Lower lobe of right lung (tissue), 2 donors: Measurements from ENCODE around the gene GMDS. TPM values are rescaled to one million over a fixed set of nuclear protein-coding genes. Genes with fewer than 3 reads are reported as not detected.
"Not testable (repeated sequence)": the region's sequence is repeated elsewhere in the genome, so short reads cannot be mapped to it uniquely, and the experiment has no call there.

Experiments used
- ATAC-seq, 2 donors: fragments of 200-7000 bp; cut with Tn5 transposase; one replicate each; pipeline ENCODE4 v1.9.1; 2020 to 2022; ENCODE audit warnings: mild to moderate bottlenecking in 2 of 2, moderate library complexity in 2 of 2
- DNase-seq: peaks from one replicate; pipeline ENCODE4 v3.0.0-alpha.2; 2020
- H3K27ac ChIP-seq: fragments of 200-600 bp; one replicate; pipeline ENCODE4 v1.8.0; 2022
- H3K27me3 ChIP-seq: fragments of 200-600 bp; one replicate; pipeline ENCODE4 v1.8.0; 2022; ENCODE audit warnings: low read depth
- H3K36me3 ChIP-seq: fragments of 200-600 bp; one replicate; pipeline ENCODE4 v1.8.0; 2022; ENCODE audit warnings: mild to moderate bottlenecking
- H3K4me1 ChIP-seq: fragments of 200-600 bp; one replicate; pipeline ENCODE4 v1.8.0; 2022
- H3K4me3 ChIP-seq: fragments of 200-600 bp; one replicate; pipeline ENCODE4 v1.8.0; 2022; ENCODE audit warnings: mild to moderate bottlenecking
- H3K9me3 ChIP-seq: fragments of 200-600 bp; one replicate; pipeline ENCODE4 v1.8.0; 2022
- intact Hi-C: fragments of 100-400 bp; cut with DNase I; formaldehyde crosslinking; loops from one replicate; pipeline ENCODE4 v1.11.0; 2022
- total RNA-seq: library from RNA; stranded (reverse); fragmentation: NEBNext Ultra II Directional; extraction: Animal tissue kit (Norgen Biotek cat#: 25700); gene quantifications from one replicate; pipeline ENCODE4 v1.2.1, GENCODE V29; 2021
- TF ChIP-seq, protein P1 (sequence below): fragments of 200-600 bp; IDR thresholded peaks from one replicate; pipeline ENCODE4 v1.8.0; 2022; ENCODE audit warnings: antibody characterized with exemption, mild to moderate bottlenecking
- donor health status: DM: no; HTN: yes; CAD: no; lungs with severe emphysema.

GMDS gene
- total RNA-seq, 1 donor from 2014 or later, result 12.7 TPM

DNA sequence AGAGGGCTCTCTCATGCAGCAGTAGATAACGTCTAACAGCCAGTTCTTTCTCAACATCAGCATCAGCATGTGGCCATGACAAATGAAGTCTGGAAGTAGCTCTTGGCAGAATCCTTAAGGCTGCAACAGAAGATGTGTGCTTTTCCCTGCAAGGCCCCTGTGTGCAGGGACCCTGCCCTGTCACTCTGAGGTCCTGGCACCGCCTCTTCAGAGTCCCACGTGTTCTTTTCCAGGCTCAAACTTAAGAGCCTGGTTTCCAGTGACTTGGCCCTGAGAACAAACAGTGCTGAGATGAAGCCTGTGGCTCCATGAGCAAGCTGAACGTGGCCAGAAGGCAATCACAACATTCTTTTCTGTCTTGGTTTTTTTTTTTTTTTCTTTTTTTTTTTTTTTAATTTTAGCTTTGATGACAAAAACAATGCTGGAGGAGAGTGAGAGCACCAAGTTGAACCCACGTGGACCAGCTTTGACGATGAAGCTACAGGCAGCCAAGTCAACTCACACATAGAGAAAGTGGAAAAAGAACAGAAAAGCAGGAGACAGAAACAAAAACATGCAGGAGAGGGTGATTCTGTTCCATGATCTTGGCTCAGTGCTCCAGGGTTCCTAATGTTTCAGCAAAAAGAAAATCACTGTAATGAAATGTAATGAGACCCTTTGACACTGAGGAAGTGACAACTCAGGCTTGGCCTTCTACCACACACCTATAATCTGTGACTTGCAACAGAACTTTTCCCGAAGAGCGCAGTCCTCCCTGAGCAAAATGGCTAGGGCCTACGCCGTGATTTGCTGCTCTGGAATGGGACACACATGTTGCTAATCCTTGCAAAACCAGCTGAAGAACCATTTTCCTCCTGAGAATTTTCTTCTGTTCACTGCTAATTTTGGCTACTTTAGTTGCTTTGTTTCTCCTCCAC lies 549.6 kb downstream of the GMDS start:
- no peak overlapping the region for H3K27ac ChIP-seq
- no peaks in the 10 kb centered on the region for H3K4me1 ChIP-seq
- DNase-seq (no peak), ATAC-seq (no peak)
- H3K9me3 ChIP-seq, result no peaks in the 10 kb centered on the region
- H3K36me3 ChIP-seq, result no peaks in the 10 kb centered on the region
- TF ChIP-seq, protein P1, sequence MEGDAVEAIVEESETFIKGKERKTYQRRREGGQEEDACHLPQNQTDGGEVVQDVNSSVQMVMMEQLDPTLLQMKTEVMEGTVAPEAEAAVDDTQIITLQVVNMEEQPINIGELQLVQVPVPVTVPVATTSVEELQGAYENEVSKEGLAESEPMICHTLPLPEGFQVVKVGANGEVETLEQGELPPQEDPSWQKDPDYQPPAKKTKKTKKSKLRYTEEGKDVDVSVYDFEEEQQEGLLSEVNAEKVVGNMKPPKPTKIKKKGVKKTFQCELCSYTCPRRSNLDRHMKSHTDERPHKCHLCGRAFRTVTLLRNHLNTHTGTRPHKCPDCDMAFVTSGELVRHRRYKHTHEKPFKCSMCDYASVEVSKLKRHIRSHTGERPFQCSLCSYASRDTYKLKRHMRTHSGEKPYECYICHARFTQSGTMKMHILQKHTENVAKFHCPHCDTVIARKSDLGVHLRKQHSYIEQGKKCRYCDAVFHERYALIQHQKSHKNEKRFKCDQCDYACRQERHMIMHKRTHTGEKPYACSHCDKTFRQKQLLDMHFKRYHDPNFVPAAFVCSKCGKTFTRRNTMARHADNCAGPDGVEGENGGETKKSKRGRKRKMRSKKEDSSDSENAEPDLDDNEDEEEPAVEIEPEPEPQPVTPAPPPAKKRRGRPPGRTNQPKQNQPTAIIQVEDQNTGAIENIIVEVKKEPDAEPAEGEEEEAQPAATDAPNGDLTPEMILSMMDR, result no peak
- intact Hi-C loops, result no loop called here
- no peaks in the 10 kb centered on the region for H3K27me3 ChIP-seq
- H3K4me3 ChIP-seq, result no peak overlapping the region

DNA sequence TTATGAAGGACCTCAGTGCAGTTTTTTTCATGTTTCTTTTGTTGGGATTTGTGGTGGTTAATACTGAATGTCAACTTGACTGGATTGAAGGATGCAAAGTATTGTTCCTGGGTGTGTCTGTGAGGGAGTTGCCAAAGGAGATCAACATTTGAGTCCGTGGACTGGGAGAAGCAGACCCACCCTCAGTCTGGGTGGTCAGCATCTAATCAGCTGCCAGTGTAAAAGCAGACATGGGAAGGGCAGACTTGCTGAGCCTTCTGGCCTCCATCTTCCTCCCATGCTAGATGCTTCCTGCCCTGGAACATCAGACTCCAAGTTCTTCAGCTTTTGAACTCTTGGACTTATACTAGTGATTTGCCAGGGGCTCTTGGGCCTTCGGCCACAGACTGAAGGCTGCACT lies 553.6 kb downstream of the GMDS start:
- H3K36me3 ChIP-seq, ATAC-seq, intact Hi-C loops, H3K27ac ChIP-seq, H3K4me1 ChIP-seq, DNase-seq, H3K4me3 ChIP-seq, H3K9me3 ChIP-seq, H3K27me3 ChIP-seq: not testable (repeated sequence)

DNA sequence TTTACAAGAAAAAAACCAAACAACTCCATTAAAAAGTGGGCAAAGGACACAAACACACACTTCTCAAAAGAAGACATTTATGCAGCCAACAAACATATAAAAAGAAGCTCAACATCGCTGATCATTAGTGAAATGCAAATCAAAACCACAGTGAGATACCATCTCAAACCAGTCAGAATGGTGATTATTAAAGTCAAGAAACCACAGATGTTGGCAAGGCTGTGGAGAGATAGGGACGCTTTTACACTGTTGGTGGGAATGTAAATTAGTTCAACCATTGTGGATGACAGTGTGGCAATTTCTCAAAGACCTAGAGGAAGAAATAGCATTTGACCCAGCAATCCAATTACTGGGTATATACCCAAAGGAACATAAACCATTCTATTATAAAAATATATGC lies 554.7 kb downstream of the GMDS start:
- H3K4me3 ChIP-seq, ATAC-seq, H3K27ac ChIP-seq, H3K27me3 ChIP-seq, DNase-seq, H3K36me3 ChIP-seq, H3K9me3 ChIP-seq, intact Hi-C loops: not testable (repeated sequence)
- H3K4me1 ChIP-seq, result peaks cover 11% of the 10 kb centered on the region

DNA sequence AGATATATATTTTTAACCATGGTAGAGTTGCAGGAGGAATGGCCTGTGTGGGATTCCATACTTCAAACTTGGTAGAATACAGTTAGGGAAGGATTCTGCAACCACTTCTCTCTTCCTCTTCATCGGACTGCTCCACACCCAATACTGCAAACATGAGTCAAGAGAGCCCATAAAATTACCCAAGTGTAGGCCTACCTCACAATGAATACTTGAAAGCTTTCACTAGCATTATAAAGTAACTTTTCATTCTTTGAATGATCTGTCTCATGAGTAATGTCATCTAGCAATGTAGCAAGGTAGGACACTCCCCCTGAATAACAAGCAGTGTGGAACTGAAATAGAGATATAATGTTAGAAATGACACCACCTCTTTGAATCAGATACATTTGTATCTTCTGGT lies 556.3 kb downstream of the GMDS start:
- intact Hi-C loops, result no loop called here
- H3K4me3 ChIP-seq, result no peak overlapping the region
- peak in 1 of 2 donors; percentile 61 for ATAC-seq

DNA sequence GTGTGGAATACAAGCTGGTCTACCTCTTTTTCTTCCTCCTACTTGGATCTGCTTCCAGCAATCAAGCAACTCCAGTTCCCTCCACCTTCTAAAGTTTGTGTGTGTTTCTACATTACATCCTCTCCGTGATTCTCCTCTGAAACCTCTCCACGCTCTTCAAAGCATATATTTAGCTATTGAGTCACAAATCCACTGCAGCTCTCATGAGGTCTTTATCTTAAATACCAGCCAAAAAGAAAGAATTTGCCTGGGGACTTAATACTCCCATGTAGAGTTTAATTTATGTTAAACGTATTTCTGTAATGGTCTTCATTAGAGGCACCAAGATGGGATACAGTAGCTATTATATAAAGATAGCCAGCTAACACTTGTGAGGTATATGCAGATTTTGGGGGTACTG lies 557.0 kb downstream of the GMDS start:
- no peak for ATAC-seq
- no peak overlapping the region for H3K27ac ChIP-seq
- intact Hi-C loops, result no loop called here

More for the DNA sequence above, 556.3 kb downstream of the GMDS start:
- no peaks in the 10 kb centered on the region for H3K27me3 ChIP-seq
- DNase-seq, result no peak
- no peaks in the 10 kb centered on the region for H3K9me3 ChIP-seq
- TF ChIP-seq, protein P1, result no peak
- peaks cover 11% of the 10 kb centered on the region for H3K4me1 ChIP-seq
- H3K36me3 ChIP-seq, result no peaks in the 10 kb centered on the region
- H3K27ac ChIP-seq, result no peak overlapping the region

DNA sequence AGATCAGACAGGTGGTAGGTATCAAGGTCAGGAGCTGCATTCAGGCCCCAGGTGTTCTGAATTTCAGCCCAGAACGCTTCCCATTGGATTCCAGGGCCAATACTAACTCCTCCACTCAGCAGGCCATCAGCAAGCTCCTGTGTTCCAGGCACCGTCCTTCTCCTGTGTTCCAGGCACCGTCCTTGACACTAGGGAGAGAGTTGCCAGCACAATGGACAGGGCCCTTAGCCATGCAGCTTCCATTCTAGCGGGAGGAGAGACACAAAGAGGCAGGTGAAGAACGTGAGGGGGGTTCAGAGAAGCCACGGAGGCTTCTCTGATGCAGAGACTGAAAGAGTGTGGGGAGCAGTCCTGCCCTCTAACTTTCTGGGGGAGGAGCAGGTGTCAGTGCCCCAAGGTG lies 558.0 kb downstream of the GMDS start:
- Histone ChIP-seq H3K27me3 (no peaks in the 10 kb centered on the region), H3K27ac (no peak overlapping the region), H3K4me1 (peaks cover 11% of the 10 kb centered on the region), H3K36me3 (no peaks in the 10 kb centered on the region), H3K4me3 (no peak overlapping the region), H3K9me3 (no peaks in the 10 kb centered on the region)
- DNase-seq (no peak), ATAC-seq (no peak)
- TF ChIP-seq, protein P1, result no peak
- intact Hi-C loops, result no loop called here

More for the DNA sequence above, 557.0 kb downstream of the GMDS start:
- H3K4me3 ChIP-seq, result no peak overlapping the region
- H3K27me3 ChIP-seq, result no peaks in the 10 kb centered on the region
- DNase-seq, result no peak
- TF ChIP-seq, protein P1, result no peak
- no peaks in the 10 kb centered on the region for H3K9me3 ChIP-seq
- no peaks in the 10 kb centered on the region for H3K36me3 ChIP-seq
- peaks cover 11% of the 10 kb centered on the region for H3K4me1 ChIP-seq
